H1 (cell line): ENCODE data around the gene SRPRB. TPM values are rescaled to one million over a fixed set of nuclear protein-coding genes. Genes with fewer than 3 reads are reported as not detected.

Source experiments
- CTCF ChIA-PET: fragments of 300-600 bp; sonication (Branson Sonifier 250); formaldehyde crosslinking; loops from one replicate; lab custom pipeline; 2021; ENCODE audit not compliant: partially characterized antibody; lab: Charles Lee
- POLR2A ChIA-PET: fragments of 300-600 bp; sonication (Branson Sonifier 250); formaldehyde crosslinking; loops from one replicate; lab custom pipeline; 2021; ENCODE audit warnings: inconsistent platforms; ENCODE audit not compliant: partially characterized antibody; lab: Charles Lee
- DNase-seq, 2 experiments: peaks; one replicate each; pipeline versions ENCODE4 v3.0.0 to v3.0.0-alpha.2; 2010 to 2022; ENCODE audit warnings: low spot score in 2 of 2, low read depth in 1 of 2, mixed read lengths in 1 of 2
- FAIRE-seq: peaks from 2 replicates; lab custom pipeline; 2011; peaks lifted over from hg19 to GRCh38; lab: Jason Lieb, UNC
- H2AFZ ChIP-seq: 2 replicates; pipeline ENCODE4 v1.8.1; 2012; ENCODE audit warnings: low read length, inconsistent platforms
- H2AK5ac ChIP-seq: 2 replicates; pipeline ENCODE4 v1.6.1; 2013; ENCODE audit warnings: low read depth, low read length
- H2BK120ac ChIP-seq: replicated peaks from 2 replicates; pipeline ENCODE3; 2013; ENCODE audit warnings: low read depth, low read length, inconsistent platforms
- H2BK12ac ChIP-seq: 2 replicates; pipeline ENCODE4 v1.6.1; 2013; ENCODE audit warnings: low read depth, low read length
- H2BK15ac ChIP-seq: 2 replicates; pipeline ENCODE4 v1.6.1; 2013; ENCODE audit warnings: low read length
- H2BK20ac ChIP-seq: 2 replicates; pipeline ENCODE4 v1.6.1; 2013; ENCODE audit warnings: low read length
- H2BK5ac ChIP-seq: 2 replicates; pipeline ENCODE4 v1.6.1; 2013; ENCODE audit warnings: low read depth, low read length
- H3K14ac ChIP-seq: 2 replicates; pipeline ENCODE4 v1.6.1; 2013; ENCODE audit warnings: inconsistent platforms; ENCODE audit not compliant: insufficient read length
- H3K18ac ChIP-seq: 2 replicates; pipeline ENCODE4 v1.6.1; 2013; ENCODE audit warnings: low read length; ENCODE audit errors: extremely low read depth
- H3K23ac ChIP-seq: 2 replicates; pipeline ENCODE4 v1.6.1; 2013; ENCODE audit warnings: inconsistent platforms; ENCODE audit not compliant: insufficient read length
- H3K23me2 ChIP-seq: 2 replicates; pipeline ENCODE4 v1.6.1; 2013; ENCODE audit warnings: low read depth, low read length
- H3K27ac ChIP-seq: 2 replicates; pipeline ENCODE4 v1.6.1; 2011; ENCODE audit warnings: low read depth, low read length, inconsistent platforms
- H3K27me3 ChIP-seq, 4 experiments: replicated peaks in 1 of 4; 1 replicate in 1 of 4; 2 replicates in 3 of 4; pipeline versions ENCODE4 v1.6.1 to v1.8.1; 2011 to 2013; ENCODE audit warnings: low read length in 3 of 4, mild to moderate bottlenecking in 3 of 4, inconsistent platforms in 2 of 4, mixed read lengths in 2 of 4, moderate library complexity in 1 of 4; ENCODE audit not compliant: control insufficient read depth in 3 of 4, insufficient read depth in 3 of 4; ENCODE audit errors: extremely low read depth in 1 of 4
- H3K36me3 ChIP-seq, 4 experiments: 2 replicates each; pipeline versions ENCODE4 v1.6.1 to v1.8.1; 2011 to 2013; ENCODE audit warnings: mild to moderate bottlenecking in 4 of 4, low read length in 3 of 4, moderate library complexity in 2 of 4, control low read depth in 1 of 4, inconsistent platforms in 1 of 4; ENCODE audit not compliant: insufficient read depth in 4 of 4, control insufficient read depth in 2 of 4
- H3K4ac ChIP-seq: replicated peaks from 2 replicates; pipeline ENCODE3; 2013; ENCODE audit warnings: low read length, low read depth, mixed read lengths, inconsistent platforms; ENCODE audit not compliant: insufficient read length
- H3K4me1 ChIP-seq, 4 experiments: replicated peaks in 1 of 4; 1 replicate in 1 of 4; 2 replicates in 3 of 4; pipeline versions ENCODE4 v1.6.1 to v1.8.1; 2011 to 2013; ENCODE audit warnings: low read length in 3 of 4, inconsistent platforms in 2 of 4, mixed read lengths in 1 of 4; ENCODE audit not compliant: insufficient read depth in 4 of 4, control insufficient read depth in 3 of 4
- H3K4me2 ChIP-seq, 2 experiments: 2 replicates each; pipeline versions ENCODE4 v1.6.1 to v1.8.1; 2011 to 2013; ENCODE audit warnings: low read depth in 2 of 2, low read length in 2 of 2, control low read depth in 1 of 2, inconsistent platforms in 1 of 2, mild to moderate bottlenecking in 1 of 2; ENCODE audit not compliant: insufficient read depth in 1 of 2
- H3K4me3 ChIP-seq, 4 experiments: fragments of 200-600, 300-600 bp in 1 of 4; sonication (generic), shearing (Covaris generic), sonication (Bioruptor Twin) in 1 of 4; 2 replicates each; pipeline versions ENCODE4 v1.5.1 to v1.8.1; 2011 to 2016; ENCODE audit warnings: low read length in 4 of 4, low read depth in 3 of 4, control low read depth in 2 of 4, inconsistent platforms in 2 of 4, mild to moderate bottlenecking in 2 of 4, mixed read lengths in 1 of 4, moderate library complexity in 1 of 4; ENCODE audit not compliant: insufficient read depth in 2 of 4; ENCODE audit errors: extremely low read depth in 1 of 4
- H3K56ac ChIP-seq: replicated peaks from 2 replicates; pipeline ENCODE3; 2013; ENCODE audit warnings: low read depth, mild to moderate bottlenecking, mixed read lengths, low read length, inconsistent platforms; ENCODE audit not compliant: insufficient read length
- H3K79me1 ChIP-seq: 2 replicates; pipeline ENCODE4 v1.6.1; 2013; ENCODE audit warnings: low read depth, low read length, control low read depth
- H3K79me2 ChIP-seq, 2 experiments: 2 replicates each; pipeline versions ENCODE4 v1.6.1 to v1.8.1; 2012 to 2013; ENCODE audit warnings: low read length in 2 of 2, mild to moderate bottlenecking in 2 of 2, inconsistent platforms in 1 of 2; ENCODE audit not compliant: insufficient read depth in 2 of 2, control insufficient read depth in 1 of 2
- H3K9ac ChIP-seq, 4 experiments: replicated peaks in 1 of 4; 1 replicate in 1 of 4; 2 replicates in 3 of 4; pipeline versions ENCODE4 v1.6.1 to v1.8.1; 2011 to 2013; ENCODE audit warnings: low read depth in 3 of 4, low read length in 3 of 4, control low read depth in 2 of 4, mild to moderate bottlenecking in 2 of 4, moderate library complexity in 2 of 4, inconsistent platforms in 1 of 4; ENCODE audit errors: extremely low read depth in 1 of 4
- H3K9me3 ChIP-seq, 2 experiments: 2 replicates each; pipeline versions ENCODE4 v1.6.1 to v1.8.1; 2012 to 2013; ENCODE audit warnings: mild to moderate bottlenecking in 2 of 2, moderate library complexity in 2 of 2, control low read depth in 1 of 2, inconsistent platforms in 1 of 2, low read depth in 1 of 2, low read length in 1 of 2, mixed read lengths in 1 of 2; ENCODE audit not compliant: insufficient read depth in 2 of 2
- H4K20me1 ChIP-seq, 2 experiments: replicated peaks in 1 of 2; 2 replicates each; pipeline versions ENCODE3 to v1.8.1; 2011 to 2013; ENCODE audit warnings: inconsistent platforms in 2 of 2, low read length in 2 of 2, mild to moderate bottlenecking in 1 of 2; ENCODE audit not compliant: insufficient read depth in 2 of 2, control insufficient read depth in 1 of 2
- H4K5ac ChIP-seq: 2 replicates; pipeline ENCODE4 v1.6.1; 2013; ENCODE audit warnings: low read length, low read depth, mixed read lengths, inconsistent platforms; ENCODE audit not compliant: insufficient read length
- H4K8ac ChIP-seq: 2 replicates; pipeline ENCODE4 v1.8.0; 2013; ENCODE audit warnings: mild to moderate bottlenecking, moderate library complexity, low read length, inconsistent platforms; ENCODE audit not compliant: insufficient read depth; ENCODE audit errors: extremely low read depth
- H4K91ac ChIP-seq: replicated peaks from 2 replicates; pipeline ENCODE3; 2013; ENCODE audit warnings: low read length, mixed read lengths, inconsistent platforms; ENCODE audit not compliant: insufficient read length
- BCL11A ChIP-seq, 2 experiments: IDR thresholded peaks; one replicate each; pipeline ENCODE4 v1.6.1; 2011; ENCODE audit warnings: low read depth in 2 of 2, low read length in 2 of 2, mild to moderate bottlenecking in 2 of 2
- CREB1 ChIP-seq: IDR thresholded peaks from 2 replicates; pipeline ENCODE4 v1.6.1; 2012; ENCODE audit warnings: inconsistent platforms
- POU5F1 ChIP-seq: IDR thresholded peaks from 2 replicates; pipeline ENCODE4 v1.6.1; 2011; ENCODE audit warnings: low read depth, mild to moderate bottlenecking, low read length, moderate library complexity
- RNF2 ChIP-seq: fragments of 200-900, 300-1000 bp; sonication (generic); IDR thresholded peaks from 2 replicates; pipeline ENCODE4 v1.7.1; 2016; ENCODE audit warnings: borderline replicate concordance, low read depth, mild to moderate bottlenecking, antibody characterized with exemption, low read length; ENCODE audit not compliant: poor library complexity, severe bottlenecking; ENCODE audit errors: missing control alignments
- TCF12 ChIP-seq: IDR thresholded peaks from 2 replicates; pipeline ENCODE4 v1.6.1; 2011; ENCODE audit warnings: low read depth, mild to moderate bottlenecking, low read length
- TEAD4 ChIP-seq: IDR thresholded peaks from 2 replicates; pipeline ENCODE4 v1.6.1; 2012; ENCODE audit warnings: low read depth, low read length, inconsistent platforms, mixed read lengths
- ZNF274 ChIP-seq: IDR thresholded peaks from 2 replicates; pipeline ENCODE4 v1.7.0; 2012; ENCODE audit warnings: low read length, borderline replicate concordance; ENCODE audit errors: extremely low read depth
- WGBS, 2 experiments: shearing (Covaris generic) in 1 of 2; methylation state at CpG; one replicate each; pipeline versions ENCODE4 v1.1.6 to v1.1.7; 2013 to 2015; ENCODE audit warnings: low lambda C conversion rate in 2 of 2, mixed read lengths in 2 of 2, inconsistent platforms in 1 of 2, low coverage in 1 of 2, missing lambda C conversion rate in 1 of 2; ENCODE audit not compliant: insufficient replicate concordance in 2 of 2, insufficient coverage in 1 of 2, insufficient read length in 1 of 2; ENCODE audit errors: extremely low coverage in 1 of 2, missing lambda C conversion rate in 1 of 2; 5-methylcytosine and 5-hydroxymethylcytosine counted together
- polyA plus RNA-seq, 7 experiments: library from polyadenylated mRNA; depleted of rRNA in 3 of 7; stranded (reverse) in 5 of 7; unstranded in 2 of 7; fragments of >200 nt in 5 of 7; fragments of 200-250 nt in 2 of 7; gene quantifications; 1 replicate in 5 of 7; 2 replicates in 1 of 7; 4 replicates in 1 of 7; pipeline versions ENCODE4 v1.2.1 to v1.2.3, GENCODE V29; 2011 to 2013; ENCODE audit warnings: missing spikeins in 2 of 7, mixed read lengths in 2 of 7
- total RNA-seq: library from RNA; stranded (reverse); fragmentation: NEBNext Ultra II Directional; extraction: Animal tissue kit (Norgen Biotek cat#: 25700); gene quantifications from 2 replicates; pipeline ENCODE4 v1.2.1, GENCODE V29; 2021
- TF ChIP-seq, protein P1 (sequence below), 3 experiments: IDR thresholded peaks; 1 replicate in 2 of 3; 2 replicates in 1 of 3; pipeline versions ENCODE4 v1.5.1 to v1.6.1; 2011; ENCODE audit warnings: low read length in 3 of 3, mild to moderate bottlenecking in 3 of 3, inconsistent platforms in 2 of 3, low read depth in 1 of 3, moderate library complexity in 1 of 3; ENCODE audit not compliant: insufficient read depth in 1 of 3; ENCODE audit errors: control extremely low read depth in 1 of 3

Gene SRPRB
- total and polyA plus RNA-seq, 2 of the 8 experiments (the other 6 are each of a cell fraction or from before 2014, with no cell fraction given) = 15.9 to 49.8 TPM

DNA sequence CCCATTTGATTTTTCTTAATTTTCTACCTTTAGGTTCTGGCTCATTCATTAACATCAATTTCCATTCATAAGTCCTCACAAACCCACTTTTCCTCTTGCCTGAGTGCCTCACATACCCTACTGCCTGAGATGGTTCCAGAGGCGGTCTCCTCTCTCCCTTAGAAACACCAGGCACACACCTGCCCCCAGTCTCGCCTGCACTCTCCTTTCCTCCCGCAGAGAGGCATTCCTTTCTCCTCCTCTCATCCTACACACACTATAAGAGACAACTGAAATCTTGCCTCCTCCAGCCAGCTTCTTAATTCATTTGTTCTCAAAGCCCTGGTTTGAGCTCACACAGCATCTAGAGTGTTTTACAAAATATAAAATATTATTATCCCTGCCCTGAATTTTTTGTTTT lies 31.9 kb upstream of the SRPRB start:
- H2BK120ac ChIP-seq = no peak overlapping the region
- FAIRE-seq = no peak
- no peak overlapping the region for H2BK20ac ChIP-seq

More for the DNA sequence above, 31.9 kb upstream of the SRPRB start:
- Histone ChIP-seq H2BK5ac (no peak overlapping the region), H3K56ac (no peak overlapping the region), H3K23ac (no peak overlapping the region), H3K79me2 (0 out of 4 replicates have a peak, but pooled peaks cover 0 to 3% of the 10 kb centered on the region in 2 experiments), H2AFZ (no peak overlapping the region), H3K4me1 (peaks cover 0 to 6% (median 0%) of the 10 kb centered on the region in 4 experiments; a peak in 1 of 7 replicates), H2BK12ac (no peak overlapping the region), H4K91ac (no peak overlapping the region), H2BK15ac (no peak overlapping the region), H3K9me3 (no peaks in the 10 kb centered on the region), H3K4me2 (no peak overlapping the region), H4K8ac (no peak overlapping the region), H2AK5ac (no peak overlapping the region), H3K79me1 (no peaks in the 10 kb centered on the region), H3K36me3 (no peaks in the 10 kb centered on the region), H3K23me2 (no peaks in the 10 kb centered on the region), H3K18ac (no peak overlapping the region), H3K4me3 (no peak overlapping the region), H3K27me3 (no peaks in the 10 kb centered on the region), H4K20me1 (no peaks in the 10 kb centered on the region), H3K9ac (no peak overlapping the region), H4K5ac (no peak overlapping the region), H3K27ac (no peak overlapping the region), H3K14ac (no peak overlapping the region), H3K4ac (no peak overlapping the region)
- DNase-seq = no peak
- WGBS, 2 experiments = 68% methylated on average over 3 of the region's 3 CpGs; no CpG with 5 or more reads in 1 of the 2 experiments
- TF ChIP-seq RNF2 (no peak), POU5F1 (no peak), TCF12 (no peak), CREB1 (no peak), BCL11A (IDR thresholded peaks at IDR 0.05; ENCODE audit: low read depth in 2 of 2, low read length in 2 of 2) (no peak), TEAD4 (no peak), ZNF274 (no peak)
- TF ChIP-seq, protein P1, sequence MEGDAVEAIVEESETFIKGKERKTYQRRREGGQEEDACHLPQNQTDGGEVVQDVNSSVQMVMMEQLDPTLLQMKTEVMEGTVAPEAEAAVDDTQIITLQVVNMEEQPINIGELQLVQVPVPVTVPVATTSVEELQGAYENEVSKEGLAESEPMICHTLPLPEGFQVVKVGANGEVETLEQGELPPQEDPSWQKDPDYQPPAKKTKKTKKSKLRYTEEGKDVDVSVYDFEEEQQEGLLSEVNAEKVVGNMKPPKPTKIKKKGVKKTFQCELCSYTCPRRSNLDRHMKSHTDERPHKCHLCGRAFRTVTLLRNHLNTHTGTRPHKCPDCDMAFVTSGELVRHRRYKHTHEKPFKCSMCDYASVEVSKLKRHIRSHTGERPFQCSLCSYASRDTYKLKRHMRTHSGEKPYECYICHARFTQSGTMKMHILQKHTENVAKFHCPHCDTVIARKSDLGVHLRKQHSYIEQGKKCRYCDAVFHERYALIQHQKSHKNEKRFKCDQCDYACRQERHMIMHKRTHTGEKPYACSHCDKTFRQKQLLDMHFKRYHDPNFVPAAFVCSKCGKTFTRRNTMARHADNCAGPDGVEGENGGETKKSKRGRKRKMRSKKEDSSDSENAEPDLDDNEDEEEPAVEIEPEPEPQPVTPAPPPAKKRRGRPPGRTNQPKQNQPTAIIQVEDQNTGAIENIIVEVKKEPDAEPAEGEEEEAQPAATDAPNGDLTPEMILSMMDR (IDR thresholded peaks at IDR 0.05; ENCODE audit: control extremely low read depth in 1 of 3, insufficient read depth in 1 of 3, low read depth in 1 of 3, low read length in 3 of 3) = no peak
- POLR2A ChIA-PET = no interaction called here
- CTCF ChIA-PET = no interaction called here
